ENCODE data around the gene PARL.
"Not testable (repeated sequence)": the region's sequence is repeated elsewhere in the genome, so short reads cannot be mapped to it uniquely, and the experiment has no call there.

The PARL gene

DNA sequence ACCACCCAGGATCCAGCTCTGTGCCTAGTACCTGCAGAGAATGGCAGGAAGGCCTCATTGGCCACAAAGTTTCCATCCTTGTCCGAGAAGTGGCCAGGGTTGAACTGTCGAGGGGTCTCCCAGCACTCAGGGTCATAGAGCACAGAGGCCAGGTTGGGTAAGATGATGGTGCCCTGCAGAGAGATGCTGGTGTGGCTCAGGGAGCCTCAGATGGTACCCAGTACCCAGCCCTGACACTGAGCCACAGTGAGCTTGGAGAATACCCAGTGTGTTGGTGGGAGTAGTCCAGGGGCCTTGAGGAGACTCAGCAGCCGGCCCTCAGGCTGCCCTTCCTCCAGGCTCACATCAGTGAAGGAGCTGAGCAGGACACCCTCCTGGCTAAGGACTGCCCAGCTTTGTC lies 11.5 kb upstream of the PARL start:
- H3K4me1 Mint-ChIP-seq: no peaks in the 10 kb centered on the region
- H3K36me3 Mint-ChIP-seq (ENCODE audit: insufficient read depth): peaks cover 2% of the 10 kb centered on the region
- H3K4me3 Mint-ChIP-seq: no peak overlapping the region
- H3K27me3 Mint-ChIP-seq: peaks cover 18% of the 10 kb centered on the region
- H3K9me3 Mint-ChIP-seq: no peaks in the 10 kb centered on the region
- H3K27ac Mint-ChIP-seq (ENCODE audit: low read depth): no peak overlapping the region
- ATAC-seq (replicated peaks; ENCODE audit: extremely low read depth, poor library complexity, severe bottlenecking) (no peak), DNase-seq (ENCODE audit: low spot score in 2 of 2) (no peak)

DNA sequence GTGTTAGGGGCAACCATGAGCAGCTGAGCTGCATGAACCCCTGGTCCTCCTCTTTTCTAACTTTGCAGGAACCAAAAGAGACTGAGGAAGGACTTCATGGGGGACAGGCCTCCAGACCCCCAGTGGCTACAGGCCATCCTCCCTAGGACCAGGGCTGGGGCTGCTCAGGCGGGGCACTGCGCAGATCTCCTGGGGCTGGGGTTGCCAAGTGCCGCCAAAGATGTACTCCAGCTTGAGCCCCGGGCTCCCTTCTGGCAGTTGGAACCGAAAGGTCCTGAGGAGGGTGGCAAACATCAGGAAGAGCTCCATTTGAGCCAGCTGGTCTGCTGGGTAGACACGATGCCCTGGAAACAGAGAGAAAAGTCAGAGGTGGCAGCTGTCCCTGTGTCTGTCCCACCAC lies 11.1 kb upstream of the PARL start:
- Mint-ChIP-seq H3K27me3 (peaks cover 14% of the 10 kb centered on the region), H3K9me3 (no peaks in the 10 kb centered on the region), H3K4me3 (no peak overlapping the region), H3K36me3 (ENCODE audit: insufficient read depth) (peaks cover 2% of the 10 kb centered on the region), H3K27ac (ENCODE audit: low read depth) (no peak overlapping the region), H3K4me1 (no peaks in the 10 kb centered on the region)
- ATAC-seq (replicated peaks; ENCODE audit: extremely low read depth, poor library complexity, severe bottlenecking): no peak
- no peak for DNase-seq (ENCODE audit: low spot score in 2 of 2)

DNA sequence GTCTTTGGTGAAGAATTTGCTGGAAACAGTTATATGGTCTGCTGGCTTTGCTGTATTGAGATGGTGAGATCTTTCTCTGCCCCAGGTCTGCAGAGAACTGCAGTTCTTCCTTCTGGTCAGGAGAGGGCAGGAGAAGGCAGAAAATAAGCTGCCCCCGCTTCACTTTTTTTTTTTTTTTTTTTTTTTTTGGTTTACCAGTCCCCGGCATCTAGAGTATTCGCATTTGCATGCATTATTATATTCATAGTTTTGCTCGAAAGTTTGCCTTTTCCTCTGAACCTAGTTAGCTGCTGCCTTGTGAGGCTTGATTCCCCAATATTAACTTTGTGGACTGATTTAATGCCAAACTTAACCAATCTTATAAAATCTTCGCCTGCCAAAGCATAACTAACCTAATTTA lies 10.6 kb upstream of the PARL start:
- DNase-seq (ENCODE audit: low spot score in 2 of 2) (no peak), ATAC-seq (replicated peaks; ENCODE audit: extremely low read depth, poor library complexity, severe bottlenecking) (peak; percentile 62)
- no peak overlapping the region for H3K27ac Mint-ChIP-seq (ENCODE audit: low read depth)
- no peaks in the 10 kb centered on the region for H3K9me3 Mint-ChIP-seq
- H3K4me3 Mint-ChIP-seq: no peak overlapping the region
- H3K4me1 Mint-ChIP-seq: no peaks in the 10 kb centered on the region
- peaks cover 2% of the 10 kb centered on the region for H3K36me3 Mint-ChIP-seq (ENCODE audit: insufficient read depth)
- H3K27me3 Mint-ChIP-seq: peaks cover 9% of the 10 kb centered on the region

DNA sequence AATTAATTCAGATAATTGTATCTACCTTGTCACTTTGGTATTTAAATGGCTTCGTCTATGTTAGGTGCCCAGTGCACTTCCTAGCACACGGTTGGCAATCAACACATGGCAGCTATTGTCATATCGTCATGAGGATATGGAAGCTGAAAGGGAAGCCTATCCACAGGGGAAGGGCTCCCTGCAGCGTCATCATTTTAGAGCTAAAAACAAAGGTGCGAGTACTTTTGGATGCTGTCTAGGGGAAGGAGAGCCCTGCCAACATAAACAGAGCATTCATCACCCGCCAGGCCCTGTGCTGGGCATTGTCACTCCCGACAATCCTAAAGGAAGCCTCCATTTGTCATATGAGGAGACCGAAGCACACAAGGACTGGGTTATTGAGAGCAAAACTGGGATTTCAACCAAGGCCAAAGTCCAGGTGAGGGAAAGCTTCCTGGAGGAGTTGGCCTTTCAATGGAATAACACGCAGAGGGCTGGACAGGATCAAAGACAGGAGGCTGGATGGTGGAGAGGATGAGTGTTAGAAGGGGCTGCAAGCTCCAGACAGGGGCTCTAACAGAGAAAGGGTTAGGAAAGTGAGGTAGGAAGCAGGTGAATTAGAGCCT lies 8.0 kb upstream of the PARL start:
- Mint-ChIP-seq H3K27me3 (no peaks in the 10 kb centered on the region), H3K4me3 (no peak overlapping the region), H3K9me3 (no peaks in the 10 kb centered on the region), H3K27ac (ENCODE audit: low read depth) (no peak overlapping the region), H3K4me1 (no peaks in the 10 kb centered on the region), H3K36me3 (ENCODE audit: insufficient read depth) (peaks cover 2% of the 10 kb centered on the region)
- no peak for ATAC-seq (replicated peaks; ENCODE audit: extremely low read depth, poor library complexity, severe bottlenecking)
- no peak for DNase-seq (ENCODE audit: low spot score in 2 of 2)

- H3K4me1 Mint-ChIP-seq: peaks cover 34% of the 10 kb centered on the region
- peaks cover 5% of the 10 kb centered on the region for H3K36me3 Mint-ChIP-seq (ENCODE audit: insufficient read depth)
- DNase-seq (ENCODE audit: low spot score in 2 of 2): no peak
- H3K27ac Mint-ChIP-seq (ENCODE audit: low read depth): peak overlapping the region; percentile 14
- no peaks in the 10 kb centered on the region for H3K27me3 Mint-ChIP-seq
- ATAC-seq (replicated peaks; ENCODE audit: extremely low read depth, poor library complexity, severe bottlenecking): no peak
- H3K9me3 Mint-ChIP-seq: no peaks in the 10 kb centered on the region
- peak overlapping the region; percentile 68 for H3K4me3 Mint-ChIP-seq
Measured at GRCh38 chr3:183885766-183886165, 1.1 kb upstream of the PARL start.

GRCh38 chr3:183884097-183884426 lies 618 bp downstream of the PARL start:
- H3K27me3 Mint-ChIP-seq: no peaks in the 10 kb centered on the region
- H3K27ac Mint-ChIP-seq (ENCODE audit: low read depth): peak overlapping the region; percentile 94
- H3K4me3 Mint-ChIP-seq: peak overlapping the region; percentile 96
- H3K4me1 Mint-ChIP-seq: peaks cover 36% of the 10 kb centered on the region
- no peaks in the 10 kb centered on the region for H3K9me3 Mint-ChIP-seq
- DNase-seq (ENCODE audit: low spot score in 2 of 2): no peak
- H3K36me3 Mint-ChIP-seq (ENCODE audit: insufficient read depth): peaks cover 7% of the 10 kb centered on the region
- peak; percentile 1 for ATAC-seq (replicated peaks; ENCODE audit: extremely low read depth, poor library complexity, severe bottlenecking)

GRCh38 chr3:183883291-183884096 lies 1.2 kb downstream of the PARL start:
- Mint-ChIP-seq H3K36me3 (ENCODE audit: insufficient read depth) (peaks cover 10% of the 10 kb centered on the region), H3K27ac (ENCODE audit: low read depth) (peak overlapping the region; percentile 94), H3K27me3 (no peaks in the 10 kb centered on the region), H3K4me3 (peak overlapping the region; percentile 96), H3K9me3 (no peaks in the 10 kb centered on the region), H3K4me1 (peaks cover 40% of the 10 kb centered on the region)
- DNase-seq (ENCODE audit: low spot score in 2 of 2): no peak
- ATAC-seq (replicated peaks; ENCODE audit: extremely low read depth, poor library complexity, severe bottlenecking): no peak

- H3K27me3 Mint-ChIP-seq: no peaks in the 10 kb centered on the region
- H3K36me3 Mint-ChIP-seq (ENCODE audit: insufficient read depth): peaks cover 19% of the 10 kb centered on the region
- DNase-seq (ENCODE audit: low spot score in 2 of 2): no peak
- peaks cover 34% of the 10 kb centered on the region for H3K4me1 Mint-ChIP-seq
- no peak for ATAC-seq (replicated peaks; ENCODE audit: extremely low read depth, poor library complexity, severe bottlenecking)
- H3K9me3 Mint-ChIP-seq: no peaks in the 10 kb centered on the region
- H3K4me3 Mint-ChIP-seq: no peak overlapping the region
- no peak overlapping the region for H3K27ac Mint-ChIP-seq (ENCODE audit: low read depth)
Measured at GRCh38 chr3:183880121-183880520, 4.6 kb downstream of the PARL start.

- Mint-ChIP-seq H3K27ac (ENCODE audit: low read depth) (no peak overlapping the region), H3K9me3 (no peaks in the 10 kb centered on the region), H3K36me3 (ENCODE audit: insufficient read depth) (peaks cover 17% of the 10 kb centered on the region), H3K4me1 (peaks cover 25% of the 10 kb centered on the region), H3K27me3 (no peaks in the 10 kb centered on the region), H3K4me3 (no peak overlapping the region)
- ATAC-seq (replicated peaks; ENCODE audit: extremely low read depth, poor library complexity, severe bottlenecking): no peak
- DNase-seq (ENCODE audit: low spot score in 2 of 2): no peak
Measured at GRCh38 chr3:183879243-183879642, 5.4 kb downstream of the PARL start.

GRCh38 chr3:183878071-183878470 lies 6.6 kb downstream of the PARL start:
- H3K27me3 Mint-ChIP-seq: no peaks in the 10 kb centered on the region

GRCh38 chr3:183877227-183877626 lies 7.5 kb downstream of the PARL start:
- peak overlapping the region; percentile 47 for H3K27ac Mint-ChIP-seq (ENCODE audit: low read depth)
- peaks cover 17% of the 10 kb centered on the region for H3K4me1 Mint-ChIP-seq
- not testable (repeated sequence) for H3K4me3 Mint-ChIP-seq; DNase-seq (ENCODE audit: low spot score in 2 of 2); ATAC-seq (replicated peaks; ENCODE audit: extremely low read depth, poor library complexity, severe bottlenecking); H3K9me3 Mint-ChIP-seq; H3K27me3 Mint-ChIP-seq
- H3K36me3 Mint-ChIP-seq (ENCODE audit: insufficient read depth): peaks cover 19% of the 10 kb centered on the region

More at GRCh38 chr3:183878071-183878470, 6.6 kb downstream of the PARL start:
- DNase-seq (ENCODE audit: low spot score in 2 of 2): no peak
- Mint-ChIP-seq H3K4me1 (peaks cover 15% of the 10 kb centered on the region), H3K9me3 (no peaks in the 10 kb centered on the region), H3K36me3 (ENCODE audit: insufficient read depth) (peaks cover 19% of the 10 kb centered on the region), H3K27ac (ENCODE audit: low read depth) (no peak overlapping the region), H3K4me3 (no peak overlapping the region)
- peak; percentile 43 for ATAC-seq (replicated peaks; ENCODE audit: extremely low read depth, poor library complexity, severe bottlenecking)

DNA sequence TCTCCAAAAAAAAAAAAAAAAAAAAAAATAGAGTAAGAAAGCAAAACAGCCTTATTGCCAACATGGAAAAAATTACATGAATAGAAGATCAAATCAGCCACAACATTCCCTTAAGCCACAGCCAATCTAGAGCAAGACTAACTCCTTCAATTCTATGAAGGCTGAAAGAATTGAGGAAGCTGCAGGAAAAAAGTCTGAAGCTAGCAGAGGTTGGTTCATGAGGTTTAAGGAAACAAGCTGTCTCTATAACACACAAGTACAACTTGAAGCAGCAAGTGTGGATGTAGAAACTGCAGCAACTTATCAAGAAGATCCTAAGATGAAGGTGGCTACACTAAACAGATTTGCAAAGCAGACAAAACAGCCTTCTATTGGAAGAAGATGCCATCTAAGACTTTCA lies 9.3 kb downstream of the PARL start:
- H3K4me1 Mint-ChIP-seq: peaks cover 31% of the 10 kb centered on the region

DNA sequence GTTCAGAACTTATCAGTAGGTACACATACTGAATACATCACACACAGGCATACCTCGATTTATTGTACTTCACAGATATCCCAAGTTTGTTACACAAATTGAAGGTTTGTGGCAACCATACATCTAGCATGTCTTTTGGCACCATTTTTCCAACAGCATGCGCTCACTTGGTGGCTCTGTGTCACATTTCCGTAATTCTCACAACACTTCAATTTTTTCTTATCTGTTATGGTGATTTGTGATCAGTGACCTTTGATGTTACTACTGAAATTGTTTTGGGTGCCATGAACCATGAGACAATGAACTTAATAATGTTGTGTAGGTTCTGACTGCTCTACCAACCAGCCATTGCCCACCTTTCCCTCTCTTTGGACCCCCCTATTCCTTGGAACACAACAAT lies 10.8 kb downstream of the PARL start:
- Mint-ChIP-seq H3K36me3 (ENCODE audit: insufficient read depth) (peaks cover 16% of the 10 kb centered on the region), H3K27me3 (no peaks in the 10 kb centered on the region), H3K4me3 (no peak overlapping the region), H3K27ac (ENCODE audit: low read depth) (no peak overlapping the region), H3K4me1 (peaks cover 33% of the 10 kb centered on the region), H3K9me3 (no peaks in the 10 kb centered on the region)
- ATAC-seq (replicated peaks; ENCODE audit: extremely low read depth, poor library complexity, severe bottlenecking) (no peak), DNase-seq (ENCODE audit: low spot score in 2 of 2) (no peak)

More for the DNA sequence above, 9.3 kb downstream of the PARL start:
- ATAC-seq (replicated peaks; ENCODE audit: extremely low read depth, poor library complexity, severe bottlenecking) (no peak), DNase-seq (ENCODE audit: low spot score in 2 of 2) (no peak)
- peaks cover 19% of the 10 kb centered on the region for H3K36me3 Mint-ChIP-seq (ENCODE audit: insufficient read depth)
- no peak overlapping the region for H3K27ac Mint-ChIP-seq (ENCODE audit: low read depth)
- H3K9me3 Mint-ChIP-seq: no peaks in the 10 kb centered on the region
- no peak overlapping the region for H3K4me3 Mint-ChIP-seq
- no peaks in the 10 kb centered on the region for H3K27me3 Mint-ChIP-seq

All from central memory CD8-positive, alpha-beta T cell (primary cell).